ENCODE data around the gene RASA3. TPM values are rescaled to one million over a fixed set of nuclear protein-coding genes. Genes with fewer than 3 reads are reported as not detected.

Gene RASA3
- total RNA-seq, 4 donors from 2014 or later, result 4.4 to 15.6 (median 8.5) TPM

DNA sequence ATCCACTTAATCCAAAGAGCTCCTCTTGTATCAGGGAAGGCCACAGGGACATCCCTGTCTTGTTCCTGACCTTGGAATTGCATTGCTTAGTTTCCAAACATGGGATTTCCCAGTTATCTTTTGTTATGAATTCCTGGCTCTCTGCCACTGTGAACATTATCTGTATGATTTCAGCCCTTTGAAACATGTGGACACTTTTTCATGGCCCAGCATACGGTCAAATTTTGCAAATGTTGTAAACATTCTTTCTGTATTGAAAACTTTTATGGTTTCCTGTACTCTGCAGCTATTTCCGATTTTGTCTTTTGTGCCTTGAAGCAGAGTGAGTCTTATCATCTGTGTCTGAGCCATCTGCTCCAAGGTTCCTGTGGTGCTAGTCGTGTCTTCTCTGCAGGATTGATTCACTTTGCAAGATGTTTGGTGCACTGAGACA, 42.1 kb upstream of the RASA3 start:
- DNase-seq, result no peak
- Histone ChIP-seq H3K27ac (no peak overlapping the region), H3K27me3 (no peaks in the 10 kb centered on the region), H3K4me1 (no peaks in the 10 kb centered on the region), H3K4me3 (no peak overlapping the region), H3K9me3 (peaks cover 0 to 14% of the 10 kb centered on the region in 2 donors), H3K36me3 (no peaks in the 10 kb centered on the region)
- TF ChIP-seq, protein P1, sequence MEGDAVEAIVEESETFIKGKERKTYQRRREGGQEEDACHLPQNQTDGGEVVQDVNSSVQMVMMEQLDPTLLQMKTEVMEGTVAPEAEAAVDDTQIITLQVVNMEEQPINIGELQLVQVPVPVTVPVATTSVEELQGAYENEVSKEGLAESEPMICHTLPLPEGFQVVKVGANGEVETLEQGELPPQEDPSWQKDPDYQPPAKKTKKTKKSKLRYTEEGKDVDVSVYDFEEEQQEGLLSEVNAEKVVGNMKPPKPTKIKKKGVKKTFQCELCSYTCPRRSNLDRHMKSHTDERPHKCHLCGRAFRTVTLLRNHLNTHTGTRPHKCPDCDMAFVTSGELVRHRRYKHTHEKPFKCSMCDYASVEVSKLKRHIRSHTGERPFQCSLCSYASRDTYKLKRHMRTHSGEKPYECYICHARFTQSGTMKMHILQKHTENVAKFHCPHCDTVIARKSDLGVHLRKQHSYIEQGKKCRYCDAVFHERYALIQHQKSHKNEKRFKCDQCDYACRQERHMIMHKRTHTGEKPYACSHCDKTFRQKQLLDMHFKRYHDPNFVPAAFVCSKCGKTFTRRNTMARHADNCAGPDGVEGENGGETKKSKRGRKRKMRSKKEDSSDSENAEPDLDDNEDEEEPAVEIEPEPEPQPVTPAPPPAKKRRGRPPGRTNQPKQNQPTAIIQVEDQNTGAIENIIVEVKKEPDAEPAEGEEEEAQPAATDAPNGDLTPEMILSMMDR (IDR thresholded peaks at IDR 0.05), result no peak
- TF ChIP-seq EP300 (IDR thresholded peaks at IDR 0.05; ENCODE audit: low read depth), result no peak
- no peak for TF ChIP-seq POLR2A (IDR thresholded peaks at IDR 0.05)
- TF ChIP-seq POLR2AphosphoS5 (IDR thresholded peaks at IDR 0.05), result no peak
- in situ Hi-C loops (cut with MboI; ENCODE audit: low pct_ligation_motif_present in 1 of 4, low pct_unique_long_range_greater_than_20kb in 1 of 4, low sequenced_read_pairs in 3 of 4) (no loop called here), intact Hi-C loops (cut with DNase I; ENCODE audit: low total_unique reads) (no loop called here)
- WGBS, 2 donors (ENCODE audit: low coverage in 1 of 2), result 44 to 67% methylated on average over 2 to 3 of the region's 3 CpGs

DNA sequence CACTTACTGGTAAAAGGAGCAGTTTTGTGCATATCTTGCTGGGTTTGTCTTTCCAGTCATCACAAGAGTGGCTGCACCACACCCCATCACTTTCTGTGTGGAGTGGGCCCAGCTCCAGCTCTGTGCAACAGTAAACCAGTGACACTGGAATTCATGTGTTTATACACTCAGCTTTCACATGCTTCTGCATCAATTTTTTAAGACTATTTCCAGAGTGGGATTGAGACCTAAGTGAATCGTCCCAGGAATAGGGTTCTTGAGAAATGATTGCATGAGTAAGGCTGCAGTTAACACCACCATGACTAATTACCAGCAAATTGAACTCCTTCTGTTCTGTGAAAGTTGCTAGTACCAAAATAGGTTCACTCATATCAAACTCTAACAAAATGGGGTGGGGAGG, 41.3 kb upstream of the RASA3 start:
- in situ Hi-C loops (cut with MboI; ENCODE audit: low pct_ligation_motif_present in 1 of 4, low pct_unique_long_range_greater_than_20kb in 1 of 4, low sequenced_read_pairs in 3 of 4), result no loop called here
- no peak overlapping the region for H3K4me3 ChIP-seq
- intact Hi-C loops (cut with DNase I; ENCODE audit: low total_unique reads), result no loop called here
- no peaks in the 10 kb centered on the region for H3K36me3 ChIP-seq
- H3K4me1 ChIP-seq, result no peaks in the 10 kb centered on the region
- H3K27ac ChIP-seq, result no peak overlapping the region
- peaks cover 0 to 14% of the 10 kb centered on the region in 2 donors for H3K9me3 ChIP-seq
- no peaks in the 10 kb centered on the region for H3K27me3 ChIP-seq
- DNase-seq, result no peak
- 43 to 57% methylated on average over 1 of the region's 1 CpG for WGBS, 2 donors (ENCODE audit: low coverage in 1 of 2)
- no peak for TF ChIP-seq EP300 (IDR thresholded peaks at IDR 0.05; ENCODE audit: low read depth)
- TF ChIP-seq POLR2A (IDR thresholded peaks at IDR 0.05), result no peak
- TF ChIP-seq POLR2AphosphoS5 (IDR thresholded peaks at IDR 0.05), result no peak
- TF ChIP-seq, protein P1 (IDR thresholded peaks at IDR 0.05), result no peak

DNA sequence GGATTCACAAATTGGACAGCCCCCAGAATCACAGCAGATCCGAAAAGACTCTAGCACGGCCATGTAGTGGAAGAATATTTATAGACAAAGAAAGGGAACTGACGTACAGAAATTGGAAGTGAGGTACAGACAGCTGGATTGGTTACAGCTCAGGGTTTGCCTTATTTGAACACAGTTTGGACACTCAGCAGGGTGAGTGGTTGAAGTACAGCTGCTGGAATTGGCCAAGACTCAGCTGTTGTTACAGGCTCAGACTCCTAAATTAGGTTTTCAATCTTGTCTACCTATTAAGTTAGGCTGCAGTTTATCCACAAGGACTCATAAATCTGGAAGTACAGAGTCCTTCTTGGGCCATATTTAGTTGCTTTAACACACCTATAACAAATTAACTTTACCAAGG, 40.8 kb upstream of the RASA3 start:
- Histone ChIP-seq H3K27ac (no peak overlapping the region), H3K27me3 (no peaks in the 10 kb centered on the region), H3K4me1 (no peaks in the 10 kb centered on the region), H3K9me3 (peaks cover 0 to 14% of the 10 kb centered on the region in 2 donors), H3K4me3 (no peak overlapping the region), H3K36me3 (no peaks in the 10 kb centered on the region)
- in situ Hi-C loops (cut with MboI; ENCODE audit: low pct_ligation_motif_present in 1 of 4, low pct_unique_long_range_greater_than_20kb in 1 of 4, low sequenced_read_pairs in 3 of 4), result no loop called here
- TF ChIP-seq POLR2A (IDR thresholded peaks at IDR 0.05), result no peak
- TF ChIP-seq POLR2AphosphoS5 (IDR thresholded peaks at IDR 0.05), result no peak
- no peak for TF ChIP-seq EP300 (IDR thresholded peaks at IDR 0.05; ENCODE audit: low read depth)
- TF ChIP-seq, protein P1 (IDR thresholded peaks at IDR 0.05), result no peak
- 75 to 95% methylated on average over 3 of the region's 3 CpGs for WGBS, 2 donors (ENCODE audit: low coverage in 1 of 2)
- no peak for DNase-seq
- intact Hi-C loops (cut with DNase I; ENCODE audit: low total_unique reads), result no loop called here

DNA sequence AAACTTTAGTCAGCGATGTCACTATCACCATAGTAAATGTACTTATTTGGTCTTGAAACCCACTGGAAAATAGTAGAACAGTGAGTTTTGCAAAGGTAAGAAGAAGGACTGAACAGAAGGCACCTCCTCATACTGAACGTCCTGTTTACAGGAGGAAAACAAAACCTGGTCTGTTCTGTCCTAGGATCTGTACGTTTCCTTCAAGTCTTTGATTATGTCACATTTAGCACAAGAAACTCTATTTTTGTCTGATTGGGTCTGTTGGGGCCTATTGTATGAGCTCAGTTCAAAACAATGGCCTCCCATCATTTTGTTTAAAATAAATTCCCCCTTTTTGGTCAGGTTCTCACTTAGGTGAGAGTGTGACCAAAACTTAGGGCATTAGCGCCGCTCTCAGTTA, 35.5 kb upstream of the RASA3 start:
- H3K4me1 ChIP-seq, result peaks cover 0 to 13% (median 0%) of the 10 kb centered on the region in 4 donors
- no peaks in the 10 kb centered on the region for H3K36me3 ChIP-seq
- TF ChIP-seq, protein P1 (IDR thresholded peaks at IDR 0.05), result no peak
- no peak for TF ChIP-seq POLR2AphosphoS5 (IDR thresholded peaks at IDR 0.05)
- no peak for TF ChIP-seq POLR2A (IDR thresholded peaks at IDR 0.05)
- TF ChIP-seq EP300 (IDR thresholded peaks at IDR 0.05; ENCODE audit: low read depth), result no peak
- peaks cover 0 to 7% of the 10 kb centered on the region in 2 donors for H3K9me3 ChIP-seq
- H3K4me3 ChIP-seq, result no peak overlapping the region
- peaks cover 4% of the 10 kb centered on the region for H3K27me3 ChIP-seq
- intact Hi-C loops (cut with DNase I; ENCODE audit: low total_unique reads) (no loop called here), in situ Hi-C loops (cut with MboI; ENCODE audit: low pct_ligation_motif_present in 1 of 4, low pct_unique_long_range_greater_than_20kb in 1 of 4, low sequenced_read_pairs in 3 of 4) (no loop called here)
- DNase-seq, result no peak
- 92% methylated on average over 5 of the region's 5 CpGs for WGBS, 2 donors (ENCODE audit: low coverage in 1 of 2)
- no peak overlapping the region for H3K27ac ChIP-seq

Data from transverse colon (tissue), 4 donors.